Left cardiac atrium (tissue), 4 donors: ENCODE measurements around the gene POU2AF3. TPM values are rescaled to one million over a fixed set of nuclear protein-coding genes. Genes with fewer than 3 reads are reported as not detected.

ENCODE experiments used
- ATAC-seq, 2 donors: fragments of 200-7000 bp; cut with Tn5 transposase; one replicate each; pipeline ENCODE4 v1.9.1; 2020; ENCODE audit warnings: mild to moderate bottlenecking in 2 of 2, moderate library complexity in 2 of 2
- DNase-seq: peaks from one replicate; pipeline ENCODE4 v3.0.0-alpha.2; 2020
- intact Hi-C, 2 donors: fragments of 100-400 bp; cut with DNase I; formaldehyde crosslinking; loops; one replicate each; pipeline versions ENCODE4 v1.14.1 to v1.15.1; 2022 to 2023
- total RNA-seq, 2 donors: library from RNA; stranded (reverse); fragmentation: NEBNext Ultra II Directional; extraction: Animal tissue kit (Norgen Biotek cat#: 25700); gene quantifications; one replicate each; pipeline ENCODE4 v1.2.1, GENCODE V29; 2021
- donor health status: DM: no; HTN: yes; CAD: no.
- donor health status: DM: no; HTN: yes; CAD: no; lungs with severe emphysema.
- donor health status: DM: yes; HTN: yes; CAD: no.
- donor health status: Dilated cardiomyopathy.

Gene POU2AF3
- total RNA-seq, 2 donors from 2014 or later = 0.18 to 0.44 TPM

DNA sequence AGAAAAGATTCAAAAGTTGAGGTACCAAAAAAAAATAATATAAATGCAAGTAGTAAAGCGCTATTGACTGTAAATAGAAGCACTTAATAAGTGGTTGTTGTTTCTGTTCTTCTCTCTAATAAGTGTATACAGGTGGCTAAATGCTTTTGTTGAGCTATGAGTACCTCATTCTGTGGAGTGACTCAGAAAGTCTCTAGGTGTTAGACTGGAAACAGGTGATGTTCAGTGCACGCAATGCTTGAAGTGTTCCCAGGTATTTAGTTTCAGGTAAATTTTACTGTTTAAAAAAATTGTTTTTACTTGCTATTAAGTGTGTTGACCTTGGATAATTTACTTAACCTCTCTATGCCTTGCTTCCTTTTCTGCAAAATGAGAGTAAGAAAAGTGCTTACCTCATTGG is 24.2 kb downstream of the POU2AF3 start:
- DNase-seq = no peak
- intact Hi-C loops = no loop called here
- no peak for ATAC-seq

DNA sequence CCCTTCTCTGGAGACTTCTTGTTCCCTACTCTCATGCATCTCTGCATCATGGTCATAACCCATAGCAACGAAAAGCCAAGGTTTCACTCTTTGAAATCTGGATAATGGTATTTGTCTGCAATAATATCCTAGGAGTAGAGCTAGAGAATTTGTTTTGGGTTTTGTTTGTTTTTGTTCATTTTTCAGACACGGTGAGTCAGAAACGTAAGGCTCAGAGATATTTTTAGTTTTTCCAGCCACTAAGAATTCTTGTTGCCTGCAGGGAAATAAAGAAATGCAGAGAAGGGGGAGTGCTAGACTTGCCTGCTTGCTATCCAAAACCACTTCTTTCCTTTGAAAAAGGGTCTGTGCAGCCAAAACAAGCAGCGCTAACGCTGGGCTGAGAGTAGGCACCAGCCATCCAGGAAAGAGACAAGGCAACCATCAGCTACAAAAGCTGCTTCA is 26.0 kb downstream of the POU2AF3 start:
- DNase-seq = no peak
- intact Hi-C loops = no loop called here
- ATAC-seq = peak; percentile 33 to 52

GRCh38 chr11:111325259-111325658 is 26.9 kb downstream of the POU2AF3 start:
- no peak for ATAC-seq
- DNase-seq = no peak
- intact Hi-C loops = no loop called here

GRCh38 chr11:111326824-111327223 is 28.5 kb downstream of the POU2AF3 start:
- DNase-seq (no peak), ATAC-seq (no peak)
- intact Hi-C loops = no loop called here

DNA sequence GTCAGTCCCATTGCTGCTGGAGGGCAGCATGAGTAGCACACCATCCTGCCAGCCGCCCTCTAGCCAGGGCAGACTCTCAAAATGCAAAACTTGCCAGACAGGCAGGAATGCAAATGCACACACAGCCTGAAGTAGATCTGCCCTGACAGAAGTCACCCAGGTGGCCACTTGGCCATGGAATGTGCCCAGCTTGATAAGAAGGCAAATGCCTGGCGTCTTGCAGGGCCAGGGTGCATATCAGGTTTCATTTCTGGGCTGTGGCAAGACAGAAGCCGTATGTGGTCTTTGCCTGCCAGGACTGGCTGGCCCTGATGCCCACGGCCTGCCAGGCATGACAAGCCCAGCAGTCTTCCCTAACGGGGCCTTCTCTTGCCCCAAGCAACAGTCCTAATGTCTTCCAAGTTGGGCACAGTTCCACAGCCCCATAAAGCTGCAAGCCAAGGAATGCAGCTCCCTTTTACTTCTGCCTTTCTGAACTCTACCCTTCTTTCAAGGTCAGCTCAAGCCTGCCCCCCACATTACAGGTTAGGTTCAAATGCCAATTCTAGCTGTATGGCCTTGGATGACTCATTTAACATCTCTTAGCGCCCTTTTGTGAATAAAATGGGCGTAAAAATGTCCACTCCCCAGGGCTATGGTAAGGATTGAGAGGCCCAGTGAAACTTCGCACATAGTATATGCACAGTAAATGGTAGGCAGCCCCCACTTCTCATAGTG is 29.7 kb downstream of the POU2AF3 start:
- intact Hi-C loops = no loop called here
- peak; percentile 20 to 58 for ATAC-seq
- no peak for DNase-seq

DNA sequence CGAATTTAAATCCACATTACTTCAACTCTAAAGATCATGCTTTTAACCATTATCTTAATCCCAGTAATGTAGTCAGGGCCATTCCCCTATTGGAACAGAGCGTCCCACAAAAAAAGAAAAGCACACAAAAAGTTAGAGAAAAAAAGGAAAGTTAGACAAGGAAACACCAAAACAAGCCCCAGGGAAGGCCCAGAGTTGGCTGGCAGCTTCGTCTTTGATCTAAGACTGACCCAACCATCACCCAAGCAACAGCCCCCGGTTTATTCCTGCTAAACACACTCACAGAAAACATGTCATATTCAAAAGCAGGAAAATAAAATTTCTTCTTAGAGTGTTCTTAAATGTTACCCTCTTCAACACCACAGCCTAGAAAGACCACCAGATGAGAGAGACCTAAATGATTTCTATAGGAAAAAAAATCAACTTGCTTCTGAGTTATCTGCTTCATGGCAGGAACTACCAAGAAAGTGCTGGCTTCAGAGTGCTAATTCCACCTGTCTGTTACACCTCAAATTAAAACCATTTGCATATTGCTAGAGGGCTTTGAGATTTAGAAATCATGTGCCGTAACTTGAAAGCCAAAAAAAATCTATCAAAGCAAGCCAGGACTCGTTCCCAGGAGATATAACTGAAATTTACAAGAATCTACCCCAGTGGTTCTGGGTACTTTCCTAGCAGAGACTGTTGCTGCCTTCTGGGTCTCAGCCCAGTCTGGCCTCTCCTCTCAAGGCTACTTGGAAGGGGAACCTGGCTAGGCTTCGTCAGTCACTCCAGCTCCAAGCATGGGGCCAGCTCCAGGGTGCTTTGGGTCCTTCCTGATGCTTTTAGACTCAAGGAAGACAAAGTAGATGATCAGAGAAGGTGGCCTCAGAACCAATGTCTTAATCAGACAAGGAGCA is 31.2 kb downstream of the POU2AF3 start:
- intact Hi-C loops = no loop called here
- DNase-seq (peak; percentile 50), ATAC-seq (peak; percentile 47 to 89)

DNA sequence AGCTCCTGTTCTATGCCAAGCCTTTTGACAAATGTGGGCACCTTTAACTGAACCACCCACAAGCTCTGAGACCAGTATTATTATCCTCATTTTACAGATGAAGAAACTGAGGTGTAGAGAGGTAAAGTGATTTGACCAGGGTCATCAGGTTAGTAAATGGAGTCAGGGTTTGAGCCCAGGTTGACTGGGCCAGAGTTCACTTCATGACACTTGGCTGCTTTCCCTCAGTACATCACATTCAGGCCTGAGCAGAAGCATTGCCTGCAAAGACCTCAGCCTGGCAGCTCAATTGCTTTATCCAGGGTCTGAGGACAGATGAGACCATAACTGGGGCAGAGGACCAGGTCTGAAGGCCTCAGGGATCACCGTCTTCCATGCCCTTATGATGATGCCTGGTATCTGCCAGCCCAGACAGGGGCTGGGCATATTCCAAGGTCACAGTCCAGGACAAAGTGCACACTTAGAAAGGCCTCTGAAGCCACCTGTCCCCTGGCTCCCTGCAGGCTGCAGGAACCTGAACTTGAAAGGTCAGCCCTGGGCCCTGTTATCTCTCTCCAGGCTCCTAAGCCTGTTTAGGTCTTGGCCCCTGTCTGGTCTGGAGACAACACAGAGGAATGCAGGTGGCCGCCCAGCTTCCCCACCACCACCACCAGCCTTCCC is 32.0 kb downstream of the POU2AF3 start:
- ATAC-seq = no peak
- DNase-seq = no peak
- intact Hi-C loops = no loop called here

DNA sequence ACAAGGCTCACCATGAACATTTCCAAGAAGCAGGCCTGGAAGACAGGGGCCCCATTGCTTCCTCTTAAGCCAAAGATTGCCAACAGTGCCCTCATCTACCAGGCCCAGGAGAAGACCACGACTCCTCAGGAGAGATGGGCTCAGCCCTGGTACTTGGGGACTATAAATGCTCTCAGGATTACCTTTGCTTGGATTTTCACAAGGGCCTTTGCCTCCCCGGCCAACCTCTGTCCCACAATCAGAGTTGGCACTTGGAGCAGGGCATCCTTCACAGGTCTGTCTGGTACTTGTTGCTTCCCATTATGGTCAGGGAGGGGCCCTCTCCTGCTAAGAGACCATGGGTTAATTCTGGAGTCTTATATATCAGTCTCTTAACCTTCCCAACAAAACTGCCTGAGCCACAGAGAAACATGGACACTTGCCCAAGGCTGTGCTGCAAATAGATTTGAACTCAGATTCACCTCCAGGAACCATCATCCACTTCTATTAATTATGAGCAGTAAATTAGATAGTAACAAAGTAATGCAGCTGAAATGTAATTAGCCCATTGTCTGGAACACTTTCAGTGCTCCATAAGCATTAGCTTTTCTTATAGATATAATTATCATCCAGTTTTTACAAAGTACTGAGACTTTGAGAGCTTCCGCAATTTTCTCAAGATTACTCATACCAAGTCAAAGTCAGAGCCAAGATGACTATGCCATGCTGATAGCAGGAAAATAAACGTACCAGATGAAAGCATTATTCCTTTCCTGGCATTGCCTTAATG is 33.5 kb downstream of the POU2AF3 start:
- DNase-seq = no peak
- intact Hi-C loops = no loop called here
- peak in 1 of 2 donors; percentile 46 for ATAC-seq

GRCh38 chr11:111334532-111335502 is 36.5 kb downstream of the POU2AF3 start:
- DNase-seq = no peak
- intact Hi-C loops = no loop called here
- ATAC-seq = no peak

DNA sequence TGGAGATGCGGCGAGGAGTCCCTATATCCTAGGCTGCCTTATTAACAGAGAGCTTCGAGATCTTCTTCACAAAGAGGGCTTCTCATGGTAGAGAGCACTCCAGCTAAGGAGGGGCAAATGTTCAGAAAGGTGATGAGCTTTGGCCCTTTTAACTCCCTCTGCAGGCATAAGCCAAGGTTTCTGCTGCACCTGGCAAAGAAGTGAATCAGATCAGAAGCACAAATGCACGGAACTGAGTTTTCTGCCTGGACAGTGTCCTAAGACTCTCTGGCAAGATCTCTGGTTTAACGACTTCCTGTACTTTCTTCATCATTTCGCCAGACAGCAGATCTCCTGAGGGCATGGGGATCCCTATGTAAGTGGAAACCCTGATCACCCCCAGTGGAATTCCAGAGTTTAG is 37.2 kb downstream of the POU2AF3 start:
- ATAC-seq (no peak), DNase-seq (no peak)
- intact Hi-C loops = no loop called here

DNA sequence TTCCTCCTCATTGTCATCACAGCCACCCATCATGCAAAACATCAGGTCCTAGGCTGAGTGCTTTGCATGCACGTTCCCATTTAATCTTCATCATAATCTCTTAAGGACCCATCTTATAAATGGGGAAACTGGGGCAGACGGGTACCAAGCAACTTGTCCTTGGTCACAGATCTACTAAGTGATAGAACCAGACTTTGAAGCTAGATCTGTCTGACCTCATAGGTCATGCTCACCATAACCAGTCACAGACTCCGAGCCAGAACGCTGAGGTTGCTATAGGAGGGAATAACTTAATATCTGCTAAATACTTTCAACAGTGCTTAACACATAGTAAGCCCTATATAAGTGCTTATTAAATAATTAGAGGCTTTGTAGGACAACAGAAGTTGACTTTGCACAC is 37.7 kb downstream of the POU2AF3 start:
- no peak for ATAC-seq
- intact Hi-C loops = no loop called here
- DNase-seq = no peak

DNA sequence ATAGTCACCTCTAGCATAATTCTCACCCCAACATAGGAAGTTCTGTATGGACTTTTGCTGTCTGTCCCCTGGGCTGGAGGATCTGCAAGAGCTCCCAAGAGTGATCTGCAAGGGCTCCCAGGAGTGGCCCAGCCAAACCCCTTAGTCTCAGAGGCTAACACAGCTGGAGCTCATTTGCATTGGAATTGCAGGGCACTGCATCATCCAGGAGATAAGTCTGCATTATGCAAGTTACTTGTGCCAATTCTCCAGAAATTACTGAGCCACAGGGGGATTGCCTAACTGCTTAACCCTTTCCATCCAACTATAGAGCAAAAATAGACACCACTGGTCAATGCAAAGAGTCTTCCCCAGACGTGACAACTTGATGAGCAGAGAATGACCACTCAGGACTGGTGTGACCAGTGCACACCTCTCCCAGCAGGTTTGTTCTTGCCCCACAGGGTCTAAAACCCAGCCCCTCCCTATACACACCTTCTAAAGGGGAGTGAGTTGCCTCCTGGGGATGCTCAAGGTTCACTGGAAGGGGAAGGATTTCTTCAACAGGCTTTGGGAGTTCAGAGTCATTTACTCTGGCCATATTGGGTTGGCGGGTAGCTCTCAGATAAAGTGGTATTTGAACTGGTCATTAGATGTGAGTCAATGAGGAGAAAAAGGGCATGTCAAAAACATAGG is 38.4 kb downstream of the POU2AF3 start:
- DNase-seq (no peak), ATAC-seq (peak; percentile 83 to 87)
- intact Hi-C loops = no loop called here

DNA sequence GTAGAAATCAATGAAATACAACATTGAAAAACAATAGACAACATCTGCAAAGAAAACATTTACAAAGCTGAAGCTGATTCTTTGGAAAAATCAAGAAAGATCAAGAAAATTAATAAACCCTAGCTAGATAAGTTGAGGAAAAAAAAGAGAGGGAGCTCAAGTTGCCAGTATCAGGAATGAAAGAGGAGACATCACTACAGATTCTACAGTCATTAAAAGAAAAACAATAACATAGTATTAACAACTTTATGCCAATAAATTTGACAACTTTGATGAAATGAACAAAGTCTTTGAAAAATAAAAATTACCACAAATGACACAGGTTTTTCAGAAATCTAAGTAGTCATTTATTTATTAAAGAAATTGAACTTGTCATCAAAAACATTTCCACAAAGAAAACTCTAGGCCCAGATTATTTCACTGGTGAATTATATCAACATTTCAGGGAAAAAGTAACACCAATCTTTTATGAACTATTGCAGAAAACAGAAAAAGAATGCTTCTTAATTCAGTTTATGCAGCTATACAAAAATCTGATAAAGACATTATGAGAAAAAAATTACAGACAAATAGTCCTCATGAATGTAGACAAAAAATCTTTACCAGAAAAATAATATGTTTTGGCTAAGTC is 41.5 kb downstream of the POU2AF3 start:
- ATAC-seq (no peak), DNase-seq (no peak)
- intact Hi-C loops = no loop called here

DNA sequence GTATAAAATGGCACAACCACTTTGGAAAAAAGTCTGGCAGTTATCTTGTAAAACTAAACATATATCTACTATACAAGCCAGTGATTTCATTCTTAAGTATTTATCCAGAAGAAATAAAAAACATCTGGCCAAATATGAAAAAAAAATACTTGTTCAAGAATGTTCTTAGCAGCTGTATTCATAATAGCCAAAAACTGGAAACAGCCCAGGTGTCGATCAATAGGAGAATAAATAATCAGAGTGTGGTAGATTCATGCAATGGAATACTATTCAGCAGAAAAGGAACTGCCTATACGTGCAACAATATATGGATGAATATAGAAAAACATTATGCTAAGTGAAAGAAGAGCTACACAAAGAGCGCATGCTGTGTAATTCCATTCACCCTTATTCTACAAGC is 44.0 kb downstream of the POU2AF3 start:
- intact Hi-C loops = no loop called here
- DNase-seq = no peak
- ATAC-seq = no peak

DNA sequence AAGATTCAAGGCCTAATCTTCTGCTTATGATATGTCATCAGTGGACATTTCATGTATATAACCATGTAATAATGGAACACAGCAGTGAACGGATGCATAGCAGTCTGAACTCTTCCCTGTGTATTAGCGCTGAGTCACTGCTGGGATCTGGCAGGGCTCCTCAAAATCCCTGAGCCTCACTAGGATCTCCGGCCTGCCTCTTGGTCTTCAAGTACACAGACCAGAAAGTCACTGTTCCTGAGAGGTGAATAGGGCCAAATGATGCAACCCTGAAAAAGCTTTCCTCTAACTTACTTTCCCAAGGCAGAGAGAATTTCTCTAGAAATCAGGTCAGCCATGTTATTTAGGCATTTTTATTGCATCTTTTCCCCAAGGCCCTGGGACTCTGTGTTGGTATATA is 45.7 kb downstream of the POU2AF3 start:
- DNase-seq (peak; percentile 47), ATAC-seq (peak; percentile 53 to 75)
- intact Hi-C loops = no loop called here

GRCh38 chr11:111347002-111347722 is 48.8 kb downstream of the POU2AF3 start:
- intact Hi-C loops = no loop called here
- ATAC-seq (peak; percentile 24 to 38), DNase-seq (no peak)
